Calu3 (cell line): ENCODE data around the gene CIPC. TPM values are rescaled to one million over a fixed set of nuclear protein-coding genes. Genes with fewer than 3 reads are reported as not detected.

ENCODE experiments used
- BruUV-seq: library from RNA; stranded (reverse); fragments of 400-500 nt; replicated peaks from 2 replicates; lab custom pipeline; 2021; lab: Mats Ljungman, UMichigan
- CTCF ChIA-PET: fragments of 300-600 bp; sonication (Branson Sonifier 250); formaldehyde crosslinking; loops from one replicate; lab custom pipeline; 2022; ENCODE audit warnings: antibody characterized with exemption; lab: Charles Lee
- DNase-seq: peaks from one replicate; pipeline ENCODE4 v3.0.0; 2022
- H3K27ac Mint-ChIP-seq: one replicate; pipeline ENCODE4 v1.8.0; 2022; ENCODE audit warnings: mixed read lengths; ENCODE audit not compliant: unreplicated experiment
- H3K27me3 Mint-ChIP-seq: one replicate; pipeline ENCODE4 v1.8.0; 2022; ENCODE audit warnings: mixed read lengths; ENCODE audit not compliant: unreplicated experiment
- H3K36me3 Mint-ChIP-seq: one replicate; pipeline ENCODE4 v1.8.0; 2022; ENCODE audit warnings: mild to moderate bottlenecking, moderate library complexity, mixed read lengths; ENCODE audit not compliant: insufficient read depth, unreplicated experiment
- H3K4me1 Mint-ChIP-seq: one replicate; pipeline ENCODE4 v1.8.0; 2022; ENCODE audit warnings: mild to moderate bottlenecking, low read depth, mixed read lengths; ENCODE audit not compliant: unreplicated experiment
- H3K4me3 Mint-ChIP-seq: one replicate; pipeline ENCODE4 v1.8.0; 2022; ENCODE audit warnings: mild to moderate bottlenecking, low read depth, moderate library complexity, mixed read lengths; ENCODE audit not compliant: unreplicated experiment
- H3K9me3 Mint-ChIP-seq: one replicate; pipeline ENCODE4 v1.8.0; 2022; ENCODE audit warnings: low read depth, mixed read lengths; ENCODE audit not compliant: unreplicated experiment
- CTCF ChIP-seq: fragments of 200-600 bp; IDR thresholded peaks from one replicate; pipeline ENCODE4 v1.8.0; 2022; ENCODE audit warnings: antibody characterized with exemption; ENCODE audit not compliant: unreplicated experiment
- intact Hi-C: fragments of 100-400 bp; cut with micrococcal nuclease; formaldehyde crosslinking; loops from one replicate; pipeline ENCODE4 v1.10.0; 2022; ENCODE audit not compliant: unreplicated experiment
- total RNA-seq: library from RNA; stranded (reverse); gene quantifications from 2 replicates; pipeline ENCODE4 v1.2.3, GENCODE V29; 2022

CIPC gene
- total RNA-seq, 1 experiment from 2014 or later, result 16.5 TPM

GRCh38 chr14:77142005-77142800, 44.1 kb downstream of the CIPC start:
- Mint-ChIP-seq H3K36me3 (no peaks in the 10 kb centered on the region), H3K27ac (no peak overlapping the region), H3K4me1 (peaks cover 9% of the 10 kb centered on the region), H3K4me3 (no peak overlapping the region), H3K9me3 (no peaks in the 10 kb centered on the region), H3K27me3 (peaks cover 96% of the 10 kb centered on the region)
- no peak for DNase-seq
- CTCF ChIA-PET, result interaction anchor here (0.6 to 2.2 kb wide), 4 partner anchors 10 to 71 kb away, joined by 3 to 13 read pairs (median 5); no protein-coding TSS in a partner anchor
- intact Hi-C loops, result no loop called here
- no peak for TF ChIP-seq CTCF
- no TSS peak for BruUV-seq

- intact Hi-C loops, result no loop called here
- BruUV-seq, result no TSS peak
- H3K27me3 Mint-ChIP-seq, result peaks cover 90% of the 10 kb centered on the region
- H3K27ac Mint-ChIP-seq, result no peak overlapping the region
- no peak for DNase-seq
- no peak overlapping the region for H3K4me3 Mint-ChIP-seq
- H3K9me3 Mint-ChIP-seq, result no peaks in the 10 kb centered on the region
- CTCF ChIA-PET, result interaction anchor here (1.3 to 2.2 kb wide), 3 partner anchors 9 to 70 kb away, joined by 3 to 13 read pairs (median 4); no protein-coding TSS in a partner anchor
- H3K36me3 Mint-ChIP-seq, result no peaks in the 10 kb centered on the region
- peaks cover 9% of the 10 kb centered on the region for H3K4me1 Mint-ChIP-seq
- TF ChIP-seq CTCF, result no peak
These were observed 45.0 kb downstream of the CIPC start for GRCh38 chr14:77143071-77143470.

GRCh38 chr14:77144412-77145115, 46.5 kb downstream of the CIPC start:
- BruUV-seq, result no TSS peak
- Mint-ChIP-seq H3K9me3 (no peaks in the 10 kb centered on the region), H3K4me1 (peaks cover 3% of the 10 kb centered on the region), H3K36me3 (no peaks in the 10 kb centered on the region), H3K27ac (no peak overlapping the region), H3K4me3 (no peak overlapping the region), H3K27me3 (peaks cover 89% of the 10 kb centered on the region)
- DNase-seq, result no peak
- TF ChIP-seq CTCF, result no peak
- intact Hi-C loops, result no loop called here
- CTCF ChIA-PET, result interaction anchor here (2.2 kb wide), 1 partner anchor 7 kb away, joined by 13 read pairs; no protein-coding TSS in a partner anchor

- no peaks in the 10 kb centered on the region for H3K36me3 Mint-ChIP-seq
- no peaks in the 10 kb centered on the region for H3K9me3 Mint-ChIP-seq
- H3K27ac Mint-ChIP-seq, result no peak overlapping the region
- DNase-seq, result no peak
- TF ChIP-seq CTCF, result no peak
- intact Hi-C loops, result no loop called here
- BruUV-seq, result no TSS peak
- CTCF ChIA-PET, result interaction anchor here (1.1 kb wide), 1 partner anchor 67 kb away, joined by 3 read pairs; no protein-coding TSS in a partner anchor
- H3K4me1 Mint-ChIP-seq, result no peaks in the 10 kb centered on the region
- H3K4me3 Mint-ChIP-seq, result no peak overlapping the region
- H3K27me3 Mint-ChIP-seq, result peaks cover 77% of the 10 kb centered on the region
These were observed 48.1 kb downstream of the CIPC start for GRCh38 chr14:77145975-77146740.
